Lung (tissue), 12 donors: ENCODE measurements around the gene MYOZ3. TPM values are rescaled to one million over a fixed set of nuclear protein-coding genes. Genes with fewer than 3 reads are reported as not detected.

ENCODE experiments used
- ATAC-seq: fragments of 200-7000 bp; cut with Tn5 transposase; one replicate; pipeline ENCODE4 v1.9.1; 2020; ENCODE audit warnings: moderate number of reproducible peaks; ENCODE audit not compliant: insufficient read depth, low FRiP score
- DNase-seq, 3 donors: peaks; one replicate each; pipeline ENCODE4 v3.0.0-alpha.2; 2013 to 2017
- H3K27ac ChIP-seq, 2 donors: one replicate each; pipeline ENCODE4 v1.5.1; 2013; ENCODE audit warnings: mild to moderate bottlenecking in 2 of 2, moderate library complexity in 2 of 2, control low read depth in 1 of 2, inconsistent platforms in 1 of 2, low read depth in 1 of 2, low read length in 1 of 2
- H3K27me3 ChIP-seq, 3 donors: one replicate each; pipeline ENCODE4 v1.5.1; 2013; ENCODE audit warnings: low read length in 2 of 3; ENCODE audit not compliant: control insufficient read depth in 3 of 3, insufficient read depth in 3 of 3
- H3K36me3 ChIP-seq, 4 donors: one replicate each; pipeline ENCODE4 v1.5.1; 2013; ENCODE audit warnings: low read length in 4 of 4, mild to moderate bottlenecking in 1 of 4, moderate library complexity in 1 of 4; ENCODE audit not compliant: control insufficient read depth in 4 of 4, insufficient read depth in 4 of 4
- H3K4me1 ChIP-seq, 5 donors: one replicate each; pipeline ENCODE4 v1.5.1; 2013; ENCODE audit warnings: low read length in 5 of 5, mild to moderate bottlenecking in 2 of 5, moderate library complexity in 1 of 5; ENCODE audit not compliant: control insufficient read depth in 5 of 5, insufficient read depth in 5 of 5
- H3K4me3 ChIP-seq: one replicate; pipeline ENCODE4 v1.5.1; 2013; ENCODE audit warnings: mild to moderate bottlenecking, control low read depth, moderate library complexity
- H3K9ac ChIP-seq, 2 donors: one replicate each; pipeline ENCODE4 v1.5.1; 2013; ENCODE audit warnings: low read length in 2 of 2, control low read depth in 1 of 2; ENCODE audit not compliant: insufficient read depth in 1 of 2
- H3K9me3 ChIP-seq, 4 donors: one replicate each; pipeline ENCODE4 v1.5.1; 2013; ENCODE audit warnings: low read length in 3 of 4, mild to moderate bottlenecking in 1 of 4, moderate library complexity in 1 of 4; ENCODE audit not compliant: control insufficient read depth in 4 of 4, insufficient read depth in 3 of 4
- CTCF ChIP-seq: IDR thresholded peaks from 2 replicates; pipeline ENCODE4 v1.5.1; 2012; ENCODE audit warnings: mild to moderate bottlenecking; ENCODE audit errors: control extremely low read depth, extremely low read depth
- WGBS, 2 donors: extraction: QIAGEN DNeasy Blood & Tissue Kit; methylation state at CpG; one replicate each; pipeline ENCODE4 v1.1.7; 2013; 5-methylcytosine and 5-hydroxymethylcytosine counted together
- polyA plus RNA-seq, 2 donors: library from polyadenylated mRNA; stranded (reverse); fragments of 200-250 nt; gene quantifications; one replicate each; pipeline ENCODE4 v1.2.1, GENCODE V29; 2013
- total RNA-seq, 2 donors: library from RNA; depleted of rRNA in 1 of 2; stranded (reverse); fragments of >200 nt in 1 of 2; gene quantifications; one replicate each; pipeline ENCODE4 v1.2.1, GENCODE V29; 2014 to 2021
- donor health status: control.
- donor health status: control.
- donor health status: Bipolar disorder and iron deficiency.
- donor health status: healthy.
- donor health status: DM: yes; HTN: yes; CAD: no.

Gene MYOZ3
- total and polyA plus RNA-seq, 4 donors = 0.39 to 2.4 (median 0.48) TPM

GRCh38 chr5:150706776-150707390, 45.8 kb downstream of the MYOZ3 start:
- no peak overlapping the region for H3K27ac ChIP-seq
- ATAC-seq = no peak
- H3K36me3 ChIP-seq = peaks cover 9 to 22% (median 12%) of the 10 kb centered on the region in 4 donors
- no peak for DNase-seq
- H3K4me3 ChIP-seq = no peak overlapping the region
- no peaks in the 10 kb centered on the region for H3K27me3 ChIP-seq
- peaks cover 0 to 7% (median 0%) of the 10 kb centered on the region in 5 donors for H3K4me1 ChIP-seq
- WGBS, 2 donors = 68 to 71% methylated on average over 4 of the region's 4 CpGs
- H3K9ac ChIP-seq = no peak overlapping the region
- no peak for TF ChIP-seq CTCF
- H3K9me3 ChIP-seq = peaks cover 0 to 2% (median 0%) of the 10 kb centered on the region in 4 donors

- no peak overlapping the region for H3K9ac ChIP-seq
- H3K9me3 ChIP-seq = peaks cover 0 to 2% (median 0%) of the 10 kb centered on the region in 4 donors
- 60 to 71% methylated on average over 2 of the region's 2 CpGs for WGBS, 2 donors
- DNase-seq (no peak), ATAC-seq (no peak)
- H3K4me1 ChIP-seq = peaks cover 0 to 11% (median 7%) of the 10 kb centered on the region in 5 donors
- H3K27me3 ChIP-seq = no peaks in the 10 kb centered on the region
- H3K27ac ChIP-seq = no peak overlapping the region
- TF ChIP-seq CTCF = no peak
- peaks cover 17 to 37% (median 22%) of the 10 kb centered on the region in 4 donors for H3K36me3 ChIP-seq
- H3K4me3 ChIP-seq = no peak overlapping the region
These were observed 49.1 kb downstream of the MYOZ3 start for GRCh38 chr5:150710165-150710564.

DNA sequence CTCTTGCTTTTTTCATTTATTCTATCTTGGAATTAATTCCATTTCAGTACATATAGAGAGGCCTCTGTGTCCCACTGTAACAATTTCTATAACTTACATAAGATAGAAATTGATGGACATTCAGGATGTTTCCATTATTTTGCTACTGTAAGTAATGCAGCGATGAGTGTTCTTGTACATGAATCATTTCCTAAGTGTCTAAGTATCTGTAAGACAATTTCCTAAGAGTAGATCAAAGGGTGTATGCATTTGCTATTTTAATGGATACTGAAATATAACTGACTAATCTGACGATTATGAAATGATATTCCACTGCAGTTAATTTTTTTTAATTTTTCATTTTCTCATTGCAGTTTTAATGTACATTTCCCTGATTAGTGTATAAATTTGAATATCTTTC, 62.8 kb downstream of the MYOZ3 start:
- peaks cover 10 to 54% (median 25%) of the 10 kb centered on the region in 4 donors for H3K36me3 ChIP-seq
- TF ChIP-seq CTCF = no peak
- no peaks in the 10 kb centered on the region for H3K4me1 ChIP-seq
- no peaks in the 10 kb centered on the region for H3K9me3 ChIP-seq
- ATAC-seq (no peak), DNase-seq (no peak)
- H3K27me3 ChIP-seq = no peaks in the 10 kb centered on the region
- WGBS, 2 donors = 72 to 82% methylated on average over 2 of the region's 2 CpGs
- no peak overlapping the region for H3K9ac ChIP-seq
- H3K27ac ChIP-seq = no peak overlapping the region
- H3K4me3 ChIP-seq = no peak overlapping the region

Other genes with a start within 250 kb of the MYOZ3 start
- gene CD74, start 248.3 kb upstream of the MYOZ3 start, total RNA-seq = 1,000 to 10,000 TPM; 1,061 to 2,819 TPM
- 1,000 to 10,000 TPM; 1,429 to 2,010 TPM for gene CD74, start 248.3 kb upstream of the MYOZ3 start, polyA plus RNA-seq
- gene RPS14, start 211.5 kb upstream of the MYOZ3 start, total RNA-seq = 1,000 to 10,000 TPM; 1,065 to 1,395 TPM
- 1,000 to 10,000 TPM; 3,509 to 4,623 TPM for gene RPS14, start 211.5 kb upstream of the MYOZ3 start, polyA plus RNA-seq
- gene NDST1, start 153.1 kb upstream of the MYOZ3 start, total RNA-seq = 100 to 1,000 TPM in 1 of 2 donors, 10 to 100 TPM in 1; 71.6 to 145 TPM
- 10 to 100 TPM; 45.6 to 49.8 TPM for gene NDST1, start 153.1 kb upstream of the MYOZ3 start, polyA plus RNA-seq
- 100 to 1,000 TPM in 1 of 2 donors, 10 to 100 TPM in 1; 10.3 to 111 TPM for gene SYNPO, start 20.6 kb upstream of the MYOZ3 start, total RNA-seq
- gene SYNPO, start 20.6 kb upstream of the MYOZ3 start, polyA plus RNA-seq = 10 to 100 TPM; 41.0 to 43.8 TPM
- gene RBM22, start 39.8 kb downstream of the MYOZ3 start, total RNA-seq = 10 to 100 TPM; 41.9 to 49.9 TPM
- gene RBM22, start 39.8 kb downstream of the MYOZ3 start, polyA plus RNA-seq = 10 to 100 TPM; 27.2 to 35.4 TPM
- 100 to 1,000 TPM in 1 of 2 donors, 10 to 100 TPM in 1; 69.1 to 105 TPM for gene DCTN4, start 97.8 kb downstream of the MYOZ3 start, total RNA-seq
- gene DCTN4, start 97.8 kb downstream of the MYOZ3 start, polyA plus RNA-seq = 10 to 100 TPM; 21.2 to 27.1 TPM
- gene SMIM3, start 117.5 kb downstream of the MYOZ3 start, total RNA-seq = 10 to 100 TPM; 14.3 to 19.7 TPM
- gene SMIM3, start 117.5 kb downstream of the MYOZ3 start, polyA plus RNA-seq = 10 to 100 TPM; 14.0 to 54.8 TPM
- gene IRGM, start 185.3 kb downstream of the MYOZ3 start, total RNA-seq = not detected
- under 1 TPM in 1 of 2 donors, not detected in 1; 0.25 TPM for gene IRGM, start 185.3 kb downstream of the MYOZ3 start, polyA plus RNA-seq
- gene ZNF300, start 243.7 kb downstream of the MYOZ3 start, total RNA-seq = 10 to 100 TPM in 1 of 2 donors, 1 to 10 TPM in 1; 2.5 to 11.3 TPM
- gene ZNF300, start 243.7 kb downstream of the MYOZ3 start, polyA plus RNA-seq = 1 to 10 TPM; 1.8 to 3.4 TPM